ENCODE measurements around the gene RRP9.
"Not testable (repeated sequence)": the region's sequence is repeated elsewhere in the genome, so short reads cannot be mapped to it uniquely, and the experiment has no call there.

RRP9 gene

GRCh38 chr3:51938780-51939425 is 2.8 kb downstream of the RRP9 start:
- DNase-seq (ENCODE audit: low read depth), result no peak

- no peak for DNase-seq (ENCODE audit: low read depth)
Measured at GRCh38 chr3:51937611-51938450, 3.9 kb downstream of the RRP9 start.

- no peak for DNase-seq (ENCODE audit: low read depth)
Measured at GRCh38 chr3:51937014-51937413, 4.7 kb downstream of the RRP9 start.

GRCh38 chr3:51935886-51936755 is 5.6 kb downstream of the RRP9 start:
- DNase-seq (ENCODE audit: low read depth), result no peak

- no peak for DNase-seq (ENCODE audit: low read depth)
Measured at GRCh38 chr3:51934991-51935885, 6.5 kb downstream of the RRP9 start.

- DNase-seq (ENCODE audit: low read depth), result no peak
Measured at GRCh38 chr3:51934139-51934850, 7.4 kb downstream of the RRP9 start.

GRCh38 chr3:51933471-51934138 is 8.1 kb downstream of the RRP9 start:
- no peak for DNase-seq (ENCODE audit: low read depth)

- no peak for DNase-seq (ENCODE audit: low read depth)
Measured at GRCh38 chr3:51932471-51933370, 9.0 kb downstream of the RRP9 start.

- DNase-seq (ENCODE audit: low read depth), result no peak
Measured at GRCh38 chr3:51931756-51932155, 9.9 kb downstream of the RRP9 start.

GRCh38 chr3:51930439-51930838 is 11.3 kb downstream of the RRP9 start:
- no peak for DNase-seq (ENCODE audit: low read depth)

- DNase-seq (ENCODE audit: low read depth), result no peak
Measured at GRCh38 chr3:51929420-51930003, 12.2 kb downstream of the RRP9 start.

GRCh38 chr3:51928981-51929380 is 12.7 kb downstream of the RRP9 start:
- not testable (repeated sequence) for DNase-seq (ENCODE audit: low read depth)

- DNase-seq (ENCODE audit: low read depth), result no peak
Measured at GRCh38 chr3:51928438-51928837, 13.3 kb downstream of the RRP9 start.

GRCh38 chr3:51927061-51927977 is 14.4 kb downstream of the RRP9 start:
- no peak for DNase-seq (ENCODE audit: low read depth)

- no peak for DNase-seq (ENCODE audit: low read depth)
Measured at GRCh38 chr3:51921081-51921578, 20.6 kb downstream of the RRP9 start.

- DNase-seq (ENCODE audit: low read depth), result no peak
Measured at GRCh38 chr3:51916418-51916817, 25.3 kb downstream of the RRP9 start.

GRCh38 chr3:51908026-51908425 is 33.7 kb downstream of the RRP9 start:
- DNase-seq (ENCODE audit: low read depth), result no peak

Data from CMK (cell line).